K562 (cell line): ENCODE measurements around the gene PPM1N. TPM values are rescaled to one million over a fixed set of nuclear protein-coding genes. Genes with fewer than 3 reads are reported as not detected.

ENCODE experiments used
- DPF2 ChIP-seq: fragments of 450-650 bp; IDR thresholded peaks from 2 replicates; pipeline ENCODE4 v1.6.1; 2016
- FOXK1 ChIP-seq: sonication (generic); formaldehyde crosslinking; IDR thresholded peaks from 2 replicates; pipeline ENCODE4 v1.8.0; 2022; ENCODE audit warnings: missing genetic modification reagents, mild to moderate bottlenecking, borderline replicate concordance
- KDM4B ChIP-seq, 2 experiments: fragments of 450-650 bp in 1 of 2; sonication (generic) in 1 of 2; IDR thresholded peaks; 2 replicates each; pipeline ENCODE4 v1.6.1; 2016 to 2017; ENCODE audit warnings: borderline replicate concordance in 2 of 2, antibody characterized with exemption in 1 of 2, low read depth in 1 of 2, mild to moderate bottlenecking in 1 of 2
- NFIC ChIP-seq: fragments of 450-650 bp; IDR thresholded peaks from 2 replicates; pipeline ENCODE4 v1.6.1; 2017; ENCODE audit warnings: mild to moderate bottlenecking, inconsistent platforms
- NONO ChIP-seq, 2 experiments: fragments of 200-400 bp in 1 of 2; fragments of 450-650 bp in 1 of 2; formaldehyde crosslinking in 1 of 2; IDR thresholded peaks; 2 replicates each; pipeline ENCODE4 v1.6.1; 2017; ENCODE audit warnings: low read depth in 2 of 2, mild to moderate bottlenecking in 2 of 2, moderate library complexity in 2 of 2, low read length in 1 of 2
- SMARCA4 ChIP-seq: fragments of 450-650 bp; IDR thresholded peaks from 2 replicates; pipeline ENCODE4 v1.6.1; 2016
- ZNF23 ChIP-seq: fragments of 250-450 bp; sonication (Bioruptor Pico); IDR thresholded peaks from 2 replicates; pipeline ENCODE4 v1.4.0; 2020; ENCODE audit warnings: mild to moderate bottlenecking
- ZNF384 ChIP-seq: IDR thresholded peaks from 2 replicates; pipeline ENCODE4 v1.6.1; 2012; ENCODE audit warnings: low read depth, low read length, improper control_type of control experiment
- polyA plus RNA-seq, 8 experiments: library from polyadenylated mRNA; depleted of rRNA in 4 of 8; stranded (reverse) in 5 of 8; unstranded in 3 of 8; fragments of >200 nt; fragmentation: Nextera tagmentation in 2 of 8; fragmentation: Illumina TruSeq in 1 of 8; extraction: Ambion mirVana in 2 of 8; extraction: Trizol in 1 of 8; gene quantifications; 2 replicates each; pipeline versions ENCODE4 v1.2.1 to v1.2.3, GENCODE V29; 2011 to 2014; ENCODE audit warnings: inconsistent platforms in 1 of 8, missing spikeins in 1 of 8
- total RNA-seq, 7 experiments: library from RNA; depleted of rRNA in 6 of 7; stranded (reverse); fragments of >200 nt in 6 of 7; fragmentation: Illumina TruSeq in 2 of 7; extraction: Trizol in 2 of 7; gene quantifications; 2 replicates each; pipeline versions ENCODE4 v1.2.1 to v1.2.3, GENCODE V29; 2011 to 2021; ENCODE audit warnings: low replicate concordance in 1 of 7
- TF ChIP-seq, protein P1 (sequence below): fragments of 200-600 bp; sonication (generic); IDR thresholded peaks from one replicate; pipeline ENCODE4 v1.6.1; 2012; ENCODE audit warnings: mild to moderate bottlenecking, low read depth, low read length, inconsistent platforms
- TF ChIP-seq, protein P2 (sequence below), 3 experiments: fragments of 200-800 bp in 1 of 3; fragments of 250-450 bp in 1 of 3; fragments of 450-650 bp in 1 of 3; sonication (Bioruptor Pico) in 1 of 3; sonication (Bioruptor generic) in 1 of 3; formaldehyde crosslinking in 1 of 3; IDR thresholded peaks; 2 replicates each; pipeline versions ENCODE4 v1.6.1 to v1.8.0; 2016 to 2022; ENCODE audit warnings: mild to moderate bottlenecking in 2 of 3, missing genetic modification characterization in 2 of 3, missing compliant biosample characterization in 1 of 3, moderate library complexity in 1 of 3

PPM1N gene
- total and polyA plus RNA-seq, 9 of the 15 experiments (the other 6 are each of a cell fraction or from before 2014, with no cell fraction given), result 4.5 to 15.6 (median 8.7) TPM

DNA sequence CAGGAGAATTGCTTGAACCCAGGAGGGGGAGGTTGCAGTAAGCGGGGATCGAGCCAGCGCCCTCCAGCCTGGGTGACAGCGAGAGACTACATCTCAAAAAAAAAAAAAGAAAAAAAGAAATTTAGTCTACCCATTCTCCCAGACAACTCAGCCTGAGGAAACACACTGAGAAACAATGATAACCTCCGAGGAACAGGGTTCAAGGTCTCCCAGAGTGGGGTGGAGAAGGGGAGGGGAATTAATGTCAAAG is 7.7 kb downstream of the PPM1N start (continued):
- TF ChIP-seq, protein P1, sequence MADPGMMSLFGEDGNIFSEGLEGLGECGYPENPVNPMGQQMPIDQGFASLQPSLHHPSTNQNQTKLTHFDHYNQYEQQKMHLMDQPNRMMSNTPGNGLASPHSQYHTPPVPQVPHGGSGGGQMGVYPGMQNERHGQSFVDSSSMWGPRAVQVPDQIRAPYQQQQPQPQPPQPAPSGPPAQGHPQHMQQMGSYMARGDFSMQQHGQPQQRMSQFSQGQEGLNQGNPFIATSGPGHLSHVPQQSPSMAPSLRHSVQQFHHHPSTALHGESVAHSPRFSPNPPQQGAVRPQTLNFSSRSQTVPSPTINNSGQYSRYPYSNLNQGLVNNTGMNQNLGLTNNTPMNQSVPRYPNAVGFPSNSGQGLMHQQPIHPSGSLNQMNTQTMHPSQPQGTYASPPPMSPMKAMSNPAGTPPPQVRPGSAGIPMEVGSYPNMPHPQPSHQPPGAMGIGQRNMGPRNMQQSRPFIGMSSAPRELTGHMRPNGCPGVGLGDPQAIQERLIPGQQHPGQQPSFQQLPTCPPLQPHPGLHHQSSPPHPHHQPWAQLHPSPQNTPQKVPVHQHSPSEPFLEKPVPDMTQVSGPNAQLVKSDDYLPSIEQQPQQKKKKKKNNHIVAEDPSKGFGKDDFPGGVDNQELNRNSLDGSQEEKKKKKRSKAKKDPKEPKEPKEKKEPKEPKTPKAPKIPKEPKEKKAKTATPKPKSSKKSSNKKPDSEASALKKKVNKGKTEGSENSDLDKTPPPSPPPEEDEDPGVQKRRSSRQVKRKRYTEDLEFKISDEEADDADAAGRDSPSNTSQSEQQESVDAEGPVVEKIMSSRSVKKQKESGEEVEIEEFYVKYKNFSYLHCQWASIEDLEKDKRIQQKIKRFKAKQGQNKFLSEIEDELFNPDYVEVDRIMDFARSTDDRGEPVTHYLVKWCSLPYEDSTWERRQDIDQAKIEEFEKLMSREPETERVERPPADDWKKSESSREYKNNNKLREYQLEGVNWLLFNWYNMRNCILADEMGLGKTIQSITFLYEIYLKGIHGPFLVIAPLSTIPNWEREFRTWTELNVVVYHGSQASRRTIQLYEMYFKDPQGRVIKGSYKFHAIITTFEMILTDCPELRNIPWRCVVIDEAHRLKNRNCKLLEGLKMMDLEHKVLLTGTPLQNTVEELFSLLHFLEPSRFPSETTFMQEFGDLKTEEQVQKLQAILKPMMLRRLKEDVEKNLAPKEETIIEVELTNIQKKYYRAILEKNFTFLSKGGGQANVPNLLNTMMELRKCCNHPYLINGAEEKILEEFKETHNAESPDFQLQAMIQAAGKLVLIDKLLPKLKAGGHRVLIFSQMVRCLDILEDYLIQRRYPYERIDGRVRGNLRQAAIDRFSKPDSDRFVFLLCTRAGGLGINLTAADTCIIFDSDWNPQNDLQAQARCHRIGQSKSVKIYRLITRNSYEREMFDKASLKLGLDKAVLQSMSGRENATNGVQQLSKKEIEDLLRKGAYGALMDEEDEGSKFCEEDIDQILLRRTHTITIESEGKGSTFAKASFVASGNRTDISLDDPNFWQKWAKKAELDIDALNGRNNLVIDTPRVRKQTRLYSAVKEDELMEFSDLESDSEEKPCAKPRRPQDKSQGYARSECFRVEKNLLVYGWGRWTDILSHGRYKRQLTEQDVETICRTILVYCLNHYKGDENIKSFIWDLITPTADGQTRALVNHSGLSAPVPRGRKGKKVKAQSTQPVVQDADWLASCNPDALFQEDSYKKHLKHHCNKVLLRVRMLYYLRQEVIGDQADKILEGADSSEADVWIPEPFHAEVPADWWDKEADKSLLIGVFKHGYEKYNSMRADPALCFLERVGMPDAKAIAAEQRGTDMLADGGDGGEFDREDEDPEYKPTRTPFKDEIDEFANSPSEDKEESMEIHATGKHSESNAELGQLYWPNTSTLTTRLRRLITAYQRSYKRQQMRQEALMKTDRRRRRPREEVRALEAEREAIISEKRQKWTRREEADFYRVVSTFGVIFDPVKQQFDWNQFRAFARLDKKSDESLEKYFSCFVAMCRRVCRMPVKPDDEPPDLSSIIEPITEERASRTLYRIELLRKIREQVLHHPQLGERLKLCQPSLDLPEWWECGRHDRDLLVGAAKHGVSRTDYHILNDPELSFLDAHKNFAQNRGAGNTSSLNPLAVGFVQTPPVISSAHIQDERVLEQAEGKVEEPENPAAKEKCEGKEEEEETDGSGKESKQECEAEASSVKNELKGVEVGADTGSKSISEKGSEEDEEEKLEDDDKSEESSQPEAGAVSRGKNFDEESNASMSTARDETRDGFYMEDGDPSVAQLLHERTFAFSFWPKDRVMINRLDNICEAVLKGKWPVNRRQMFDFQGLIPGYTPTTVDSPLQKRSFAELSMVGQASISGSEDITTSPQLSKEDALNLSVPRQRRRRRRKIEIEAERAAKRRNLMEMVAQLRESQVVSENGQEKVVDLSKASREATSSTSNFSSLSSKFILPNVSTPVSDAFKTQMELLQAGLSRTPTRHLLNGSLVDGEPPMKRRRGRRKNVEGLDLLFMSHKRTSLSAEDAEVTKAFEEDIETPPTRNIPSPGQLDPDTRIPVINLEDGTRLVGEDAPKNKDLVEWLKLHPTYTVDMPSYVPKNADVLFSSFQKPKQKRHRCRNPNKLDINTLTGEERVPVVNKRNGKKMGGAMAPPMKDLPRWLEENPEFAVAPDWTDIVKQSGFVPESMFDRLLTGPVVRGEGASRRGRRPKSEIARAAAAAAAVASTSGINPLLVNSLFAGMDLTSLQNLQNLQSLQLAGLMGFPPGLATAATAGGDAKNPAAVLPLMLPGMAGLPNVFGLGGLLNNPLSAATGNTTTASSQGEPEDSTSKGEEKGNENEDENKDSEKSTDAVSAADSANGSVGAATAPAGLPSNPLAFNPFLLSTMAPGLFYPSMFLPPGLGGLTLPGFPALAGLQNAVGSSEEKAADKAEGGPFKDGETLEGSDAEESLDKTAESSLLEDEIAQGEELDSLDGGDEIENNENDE, result no peak
- TF ChIP-seq ZNF23 (no peak), ZNF384 (peak; percentile 9; the same call in 1 of the 2 replicates), KDM4B (IDR thresholded peaks at IDR 0.05; ENCODE audit: borderline replicate concordance in 2 of 2, low read depth in 1 of 2) (no peak), NONO (IDR thresholded peaks at IDR 0.05; ENCODE audit: low read depth in 2 of 2, low read length in 1 of 2) (no peak), DPF2 (peak; percentile 37), SMARCA4 (0 out of 2 replicates have a peak, but pooled peaks have one; percentile 20), NFIC (no peak), FOXK1 (CRISPR knock-in tag) (no peak)
- TF ChIP-seq, protein P2, sequence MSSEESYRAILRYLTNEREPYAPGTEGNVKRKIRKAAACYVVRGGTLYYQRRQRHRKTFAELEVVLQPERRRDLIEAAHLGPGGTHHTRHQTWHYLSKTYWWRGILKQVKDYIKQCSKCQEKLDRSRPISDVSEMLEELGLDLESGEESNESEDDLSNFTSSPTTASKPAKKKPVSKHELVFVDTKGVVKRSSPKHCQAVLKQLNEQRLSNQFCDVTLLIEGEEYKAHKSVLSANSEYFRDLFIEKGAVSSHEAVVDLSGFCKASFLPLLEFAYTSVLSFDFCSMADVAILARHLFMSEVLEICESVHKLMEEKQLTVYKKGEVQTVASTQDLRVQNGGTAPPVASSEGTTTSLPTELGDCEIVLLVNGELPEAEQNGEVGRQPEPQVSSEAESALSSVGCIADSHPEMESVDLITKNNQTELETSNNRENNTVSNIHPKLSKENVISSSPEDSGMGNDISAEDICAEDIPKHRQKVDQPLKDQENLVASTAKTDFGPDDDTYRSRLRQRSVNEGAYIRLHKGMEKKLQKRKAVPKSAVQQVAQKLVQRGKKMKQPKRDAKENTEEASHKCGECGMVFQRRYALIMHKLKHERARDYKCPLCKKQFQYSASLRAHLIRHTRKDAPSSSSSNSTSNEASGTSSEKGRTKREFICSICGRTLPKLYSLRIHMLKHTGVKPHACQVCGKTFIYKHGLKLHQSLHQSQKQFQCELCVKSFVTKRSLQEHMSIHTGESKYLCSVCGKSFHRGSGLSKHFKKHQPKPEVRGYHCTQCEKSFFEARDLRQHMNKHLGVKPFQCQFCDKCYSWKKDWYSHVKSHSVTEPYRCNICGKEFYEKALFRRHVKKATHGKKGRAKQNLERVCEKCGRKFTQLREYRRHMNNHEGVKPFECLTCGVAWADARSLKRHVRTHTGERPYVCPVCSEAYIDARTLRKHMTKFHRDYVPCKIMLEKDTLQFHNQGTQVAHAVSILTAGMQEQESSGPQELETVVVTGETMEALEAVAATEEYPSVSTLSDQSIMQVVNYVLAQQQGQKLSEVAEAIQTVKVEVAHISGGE (CRISPR knock-in tag; IDR thresholded peaks at IDR 0.05), result peak in 1 of 3 experiments; percentile 10; a peak in 1 of 6 replicates
